Body of pancreas (tissue), 4 donors: ENCODE measurements around the gene WDR37. TPM values are rescaled to one million over a fixed set of nuclear protein-coding genes. Genes with fewer than 3 reads are reported as not detected.
"Not testable (repeated sequence)": the region's sequence is repeated elsewhere in the genome, so short reads cannot be mapped to it uniquely, and the experiment has no call there.

Experiments
- ATAC-seq: fragments of 150-250 bp; one replicate; pipeline ENCODE4 v1.9.1; 2016
- DNase-seq, 4 donors: peaks; one replicate each; pipeline ENCODE4 v3.0.0-alpha.2; 2019
- H3K27ac ChIP-seq, 4 donors: fragments of 200-600 bp; sonication (generic); 1 replicate in 3 of 4; 2 replicates in 1 of 4; pipeline versions ENCODE4 v1.5.1 to v1.6.1; 2016 to 2019; ENCODE audit warnings: mild to moderate bottlenecking in 1 of 4, mixed read lengths in 1 of 4, moderate library complexity in 1 of 4
- H3K27me3 ChIP-seq, 2 donors: fragments of 200-600 bp; sonication (generic); one replicate each; pipeline ENCODE4 v1.6.0; 2016; ENCODE audit warnings: mild to moderate bottlenecking in 1 of 2
- H3K36me3 ChIP-seq, 2 donors: fragments of 200-600 bp; sonication (generic); replicated peaks in 1 of 2; 2 replicates each; pipeline ENCODE4 v1.5.1; 2016; ENCODE audit warnings: low read depth in 2 of 2; ENCODE audit not compliant: insufficient read depth in 1 of 2
- H3K4me1 ChIP-seq: fragments of 200-600 bp; sonication (generic); one replicate; pipeline ENCODE4 v1.6.0; 2016
- H3K4me3 ChIP-seq, 2 donors: fragments of 200-600 bp; sonication (generic); 1 replicate in 1 of 2; 2 replicates in 1 of 2; pipeline ENCODE4 v1.5.1; 2016 to 2019
- H3K9me3 ChIP-seq, 3 donors: fragments of 200-600 bp; sonication (generic); 1 replicate in 2 of 3; 2 replicates in 1 of 3; pipeline ENCODE4 v1.5.1; 2016
- POLR2A ChIP-seq, 3 donors: fragments of 450-650 bp; IDR thresholded peaks; one replicate each; pipeline ENCODE4 v1.6.1; 2016; ENCODE audit warnings: antibody characterized with exemption in 3 of 3, mild to moderate bottlenecking in 2 of 3
- WGBS, 2 donors: methylation state at CpG; one replicate each; pipeline ENCODE4 v1.1.5; 2017; 5-methylcytosine and 5-hydroxymethylcytosine counted together
- intact Hi-C: fragments of 100-400 bp; cut with DNase I; formaldehyde crosslinking; loops from one replicate; pipeline ENCODE4 v1.15.1; 2023
- total RNA-seq, 2 donors: library from RNA; depleted of rRNA; stranded (reverse); fragments of >200 nt; gene quantifications; one replicate each; pipeline ENCODE4 v1.1.0, GENCODE V29; 2016
- TF ChIP-seq, protein P1 (sequence below), 7 experiments: fragments of 450-650 bp in 4 of 7; fragments of 200-600 bp in 3 of 7; sonication (generic) in 3 of 7; IDR thresholded peaks; one replicate each; pipeline ENCODE4 v1.5.1; 2016 to 2019; ENCODE audit warnings: antibody characterized with exemption in 7 of 7

The WDR37 gene
- total RNA-seq, 2 donors from 2014 or later, result 9.9 to 14.3 TPM

DNA sequence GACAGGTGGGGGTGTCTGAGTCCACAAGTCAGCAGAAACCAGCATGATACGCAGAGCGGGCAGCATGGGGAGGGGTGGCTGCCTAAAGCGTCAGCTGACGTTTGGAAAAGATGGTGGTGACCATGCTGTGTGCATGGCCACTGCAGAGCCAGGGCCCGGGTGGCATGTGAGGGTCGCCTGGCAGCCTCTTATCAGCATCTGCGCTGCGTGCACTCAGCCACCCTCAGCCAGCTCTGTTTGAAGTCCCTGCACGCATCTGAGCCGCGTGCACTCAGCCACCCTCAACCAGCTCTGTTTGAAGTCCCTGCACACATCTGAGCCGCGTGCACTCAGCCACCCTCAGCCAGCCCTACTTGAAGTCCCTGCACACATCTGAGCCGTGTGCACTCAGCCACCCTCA lies 61.5 kb downstream of the WDR37 start:
- no peak overlapping the region for H3K4me3 ChIP-seq
- no peak for ATAC-seq
- H3K27ac ChIP-seq, result no peak overlapping the region
- H3K36me3 ChIP-seq, result peaks cover 6 to 30% of the 10 kb centered on the region in 2 donors
- intact Hi-C loops, result no loop called here
- no peaks in the 10 kb centered on the region for H3K27me3 ChIP-seq
- WGBS, 2 donors, result 73 to 81% methylated on average over 9 to 14 of the region's 14 CpGs
- H3K9me3 ChIP-seq, result no peaks in the 10 kb centered on the region
- no peak for DNase-seq
- TF ChIP-seq POLR2A (IDR thresholded peaks at IDR 0.05), result no peak
- TF ChIP-seq, protein P1, sequence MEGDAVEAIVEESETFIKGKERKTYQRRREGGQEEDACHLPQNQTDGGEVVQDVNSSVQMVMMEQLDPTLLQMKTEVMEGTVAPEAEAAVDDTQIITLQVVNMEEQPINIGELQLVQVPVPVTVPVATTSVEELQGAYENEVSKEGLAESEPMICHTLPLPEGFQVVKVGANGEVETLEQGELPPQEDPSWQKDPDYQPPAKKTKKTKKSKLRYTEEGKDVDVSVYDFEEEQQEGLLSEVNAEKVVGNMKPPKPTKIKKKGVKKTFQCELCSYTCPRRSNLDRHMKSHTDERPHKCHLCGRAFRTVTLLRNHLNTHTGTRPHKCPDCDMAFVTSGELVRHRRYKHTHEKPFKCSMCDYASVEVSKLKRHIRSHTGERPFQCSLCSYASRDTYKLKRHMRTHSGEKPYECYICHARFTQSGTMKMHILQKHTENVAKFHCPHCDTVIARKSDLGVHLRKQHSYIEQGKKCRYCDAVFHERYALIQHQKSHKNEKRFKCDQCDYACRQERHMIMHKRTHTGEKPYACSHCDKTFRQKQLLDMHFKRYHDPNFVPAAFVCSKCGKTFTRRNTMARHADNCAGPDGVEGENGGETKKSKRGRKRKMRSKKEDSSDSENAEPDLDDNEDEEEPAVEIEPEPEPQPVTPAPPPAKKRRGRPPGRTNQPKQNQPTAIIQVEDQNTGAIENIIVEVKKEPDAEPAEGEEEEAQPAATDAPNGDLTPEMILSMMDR (IDR thresholded peaks at IDR 0.05), result no peak
- no peaks in the 10 kb centered on the region for H3K4me1 ChIP-seq

DNA sequence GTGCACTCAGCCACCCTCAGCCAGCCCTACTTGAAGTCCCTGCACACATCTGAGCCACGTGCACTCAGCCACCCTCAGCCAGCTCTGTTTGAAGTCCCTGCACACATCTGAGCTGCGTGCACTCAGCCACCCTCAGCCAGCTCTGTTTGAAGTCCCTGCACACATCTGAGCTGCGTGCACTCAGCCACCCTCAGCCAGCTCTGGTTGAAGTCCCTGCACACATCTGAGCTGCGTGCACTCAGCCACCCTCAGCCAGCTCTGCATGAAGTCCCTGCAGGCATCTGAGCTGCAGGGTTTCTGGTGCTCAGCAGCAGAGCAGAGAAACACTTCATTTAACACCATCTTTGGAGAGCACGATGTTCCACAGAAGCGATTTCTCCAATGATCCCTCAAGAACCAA lies 62.1 kb downstream of the WDR37 start:
- ATAC-seq, DNase-seq, H3K9me3 ChIP-seq, H3K4me1 ChIP-seq, H3K27ac ChIP-seq, H3K4me3 ChIP-seq, H3K27me3 ChIP-seq, intact Hi-C loops: not testable (repeated sequence)
- 91 to 92% methylated on average over 6 of the region's 6 CpGs for WGBS, 2 donors
- peaks cover 6 to 30% of the 10 kb centered on the region in 2 donors for H3K36me3 ChIP-seq

DNA sequence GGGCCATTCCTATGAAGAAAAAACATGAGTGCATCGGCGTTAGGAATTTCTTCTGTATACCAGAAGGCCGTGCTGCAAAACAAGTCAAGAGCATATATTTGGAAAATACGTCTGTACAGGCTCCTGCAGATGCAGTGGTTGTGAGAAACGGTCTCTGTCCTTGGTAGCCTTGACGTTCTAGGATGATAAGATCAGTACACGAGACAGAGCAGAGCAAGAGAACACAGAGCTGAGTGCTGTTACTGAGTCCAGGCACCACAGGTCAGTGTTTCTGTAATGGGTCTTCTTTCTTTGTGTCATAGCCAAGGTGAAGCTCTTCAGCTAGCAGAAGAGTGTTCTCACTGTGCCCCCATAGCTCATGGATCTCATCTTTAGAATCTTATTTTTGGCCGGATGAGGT lies 62.8 kb downstream of the WDR37 start:
- WGBS, 2 donors, result 62 to 78% methylated on average over 8 of the region's 8 CpGs
- Histone ChIP-seq H3K9me3 (no peaks in the 10 kb centered on the region), H3K4me3 (no peak overlapping the region), H3K36me3 (peaks cover 6 to 30% of the 10 kb centered on the region in 2 donors), H3K27ac (no peak overlapping the region), H3K4me1 (no peaks in the 10 kb centered on the region), H3K27me3 (no peaks in the 10 kb centered on the region)
- ATAC-seq (no peak), DNase-seq (no peak)
- intact Hi-C loops, result no loop called here
- no peak for TF ChIP-seq POLR2A (IDR thresholded peaks at IDR 0.05)
- TF ChIP-seq, protein P1 (IDR thresholded peaks at IDR 0.05), result no peak

DNA sequence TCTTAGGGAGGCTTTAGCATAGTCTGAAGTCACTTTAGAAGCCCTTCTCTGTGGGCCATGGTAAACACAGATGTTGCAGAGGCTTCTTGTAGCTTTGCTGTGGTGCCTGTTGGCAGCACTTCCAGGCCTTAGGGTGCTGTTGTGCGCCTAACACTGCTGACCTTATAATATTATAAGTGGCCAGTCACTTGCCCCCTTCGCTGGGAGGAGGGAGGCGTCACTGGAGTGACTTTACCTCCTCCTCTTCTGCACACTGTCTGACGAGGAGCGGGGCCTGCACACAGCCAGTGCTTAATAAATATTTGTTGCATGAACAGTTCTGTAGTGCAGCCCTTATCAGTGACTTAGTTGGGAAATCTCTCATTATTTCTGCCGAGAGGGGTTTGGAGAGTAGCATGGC lies 63.3 kb downstream of the WDR37 start:
- Histone ChIP-seq H3K9me3 (no peaks in the 10 kb centered on the region), H3K4me3 (no peak overlapping the region), H3K27me3 (no peaks in the 10 kb centered on the region), H3K36me3 (peaks cover 6 to 30% of the 10 kb centered on the region in 2 donors), H3K27ac (no peak overlapping the region), H3K4me1 (no peaks in the 10 kb centered on the region)
- no peak for ATAC-seq
- intact Hi-C loops, result no loop called here
- DNase-seq, result no peak
- TF ChIP-seq, protein P1 (IDR thresholded peaks at IDR 0.05), result no peak
- TF ChIP-seq POLR2A (IDR thresholded peaks at IDR 0.05), result no peak
- 96 to 100% methylated on average over 6 of the region's 6 CpGs for WGBS, 2 donors

DNA sequence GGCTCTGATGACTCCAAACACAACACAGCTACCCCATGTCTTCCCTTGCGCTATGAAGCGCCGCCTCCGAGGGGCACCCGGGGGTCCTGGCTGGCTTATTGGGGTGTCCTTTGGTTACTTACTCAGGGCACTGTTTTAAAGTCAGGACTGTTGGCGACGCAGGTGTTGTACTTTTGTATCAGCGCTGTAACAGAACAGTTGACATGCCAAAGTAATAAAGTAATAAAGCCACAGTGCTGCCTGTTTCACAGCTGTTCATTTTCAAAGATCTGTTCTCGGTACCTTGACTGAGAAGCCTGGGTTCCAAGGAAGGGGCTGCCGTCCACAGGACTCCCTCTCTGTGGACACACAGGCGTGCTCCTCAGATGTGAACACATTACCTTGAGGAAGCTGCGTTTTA lies 64.1 kb downstream of the WDR37 start:
- no peak for TF ChIP-seq POLR2A (IDR thresholded peaks at IDR 0.05)
- TF ChIP-seq, protein P1 (IDR thresholded peaks at IDR 0.05), result no peak
- no peaks in the 10 kb centered on the region for H3K9me3 ChIP-seq
- H3K27ac ChIP-seq, result no peak overlapping the region
- 82 to 83% methylated on average over 11 to 12 of the region's 12 CpGs for WGBS, 2 donors
- H3K4me3 ChIP-seq, result no peak overlapping the region
- H3K27me3 ChIP-seq, result no peaks in the 10 kb centered on the region
- intact Hi-C loops, result no loop called here
- no peak for ATAC-seq
- no peaks in the 10 kb centered on the region for H3K4me1 ChIP-seq
- H3K36me3 ChIP-seq, result peaks cover 6 to 36% of the 10 kb centered on the region in 2 donors
- no peak for DNase-seq
